ENCODE measurements around the gene SLC20A1.

GRCh38 chr2:112712903-112713584 is 67.3 kb downstream of the SLC20A1 start:
- no peak for TF ChIP-seq USF2 (IDR thresholded peaks at IDR 0.05; ENCODE audit: low read depth, low read length)
- TF ChIP-seq CTCF (conservative IDR thresholded peaks at IDR 0.05; ENCODE audit: low read depth, low read length), result no peak
- no peak for TF ChIP-seq MAFK (IDR thresholded peaks at IDR 0.05; ENCODE audit: low read depth, low read length)
- 0 out of 2 replicates have a peak, but pooled peaks have one; percentile 30 for TF ChIP-seq CEBPB (IDR thresholded peaks at IDR 0.05; ENCODE audit: low read depth, low read length)
- no peak for TF ChIP-seq RAD21 (IDR thresholded peaks at IDR 0.05; ENCODE audit: low read length)
- TF ChIP-seq POLR2A (IDR thresholded peaks at IDR 0.05; ENCODE audit: low read depth, low read length), result no peak
- TF ChIP-seq RFX5 (IDR thresholded peaks at IDR 0.05; ENCODE audit: low read depth, low read length), result no peak
- TF ChIP-seq RCOR1 (IDR thresholded peaks at IDR 0.05; ENCODE audit: insufficient replicate concordance, low read length), result no peak
